Panc1 (cell line): Measurements from ENCODE around the gene ARPIN. TPM values are rescaled to one million over a fixed set of nuclear protein-coding genes. Genes with fewer than 3 reads are reported as not detected.

Source experiments
- ATAC-seq: fragments of 200-7000 bp; cut with Tn5 transposase; 2 replicates; pipeline ENCODE4 v1.9.1; 2020; ENCODE audit warnings: mild to moderate bottlenecking, moderate library complexity
- BruUV-seq: library from RNA; stranded (reverse); fragments of 400-500 nt; replicated peaks from 2 replicates; lab custom pipeline; 2021; lab: Mats Ljungman, UMichigan
- CTCF ChIA-PET: fragments of 300-600 bp; sonication (Branson Sonifier 250); formaldehyde crosslinking; loops from one replicate; lab custom pipeline; 2022; ENCODE audit warnings: antibody characterized with exemption; lab: Charles Lee
- POLR2A ChIA-PET: fragments of 300-600 bp; sonication (Branson Sonifier 250); formaldehyde crosslinking; loops from one replicate; lab custom pipeline; 2022; ENCODE audit warnings: antibody characterized with exemption; lab: Charles Lee
- DNase-seq: peaks from one replicate; pipeline ENCODE4 v3.0.0-alpha.2; 2010; ENCODE audit warnings: low read depth, low spot score
- H3K27ac ChIP-seq: 2 replicates; pipeline ENCODE4 v1.5.1; 2011; ENCODE audit warnings: mild to moderate bottlenecking, low read length, inconsistent platforms
- H3K27me3 ChIP-seq: fragments of 200-500 bp; sonication (Bioruptor generic); 2 replicates; pipeline ENCODE4 v1.6.0; 2014; ENCODE audit warnings: low read length, inconsistent platforms; ENCODE audit not compliant: control insufficient read depth, insufficient read depth
- H3K36me3 ChIP-seq: fragments of 200-500 bp; sonication (Bioruptor generic); 2 replicates; pipeline ENCODE4 v1.5.1; 2014; ENCODE audit warnings: inconsistent platforms, mild to moderate bottlenecking, low read length, moderate library complexity; ENCODE audit not compliant: control insufficient read depth, insufficient read depth
- H3K4me1 ChIP-seq: 2 replicates; pipeline ENCODE4 v1.5.1; 2011; ENCODE audit warnings: inconsistent platforms, mild to moderate bottlenecking, low read length, moderate library complexity; ENCODE audit not compliant: control insufficient read depth, insufficient read depth
- H3K4me3 ChIP-seq, 2 experiments: 2 replicates each; pipeline ENCODE4 v1.5.1; 2011 to 2012; ENCODE audit warnings: low read depth in 2 of 2, low read length in 2 of 2, mild to moderate bottlenecking in 2 of 2, inconsistent platforms in 1 of 2, moderate library complexity in 1 of 2
- H3K9me3 ChIP-seq: fragments of 200-500 bp; sonication (Bioruptor generic); 2 replicates; pipeline ENCODE4 v1.5.1; 2014; ENCODE audit warnings: low read depth, mild to moderate bottlenecking, inconsistent platforms, low read length, moderate library complexity; ENCODE audit not compliant: control insufficient read depth, insufficient read depth
- POLR2AphosphoS5 ChIP-seq: IDR thresholded peaks from 2 replicates; pipeline ENCODE4 v1.6.1; 2012; ENCODE audit warnings: mild to moderate bottlenecking, low read depth, low read length, moderate library complexity
- REST ChIP-seq, 2 experiments: IDR thresholded peaks; 2 replicates each; pipeline ENCODE4 v1.6.1; 2011 to 2012; ENCODE audit warnings: low read depth in 2 of 2, control low read depth in 1 of 2, low read length in 1 of 2, mild to moderate bottlenecking in 1 of 2, moderate library complexity in 1 of 2; ENCODE audit not compliant: insufficient read depth in 1 of 2
- SIN3A ChIP-seq: IDR thresholded peaks from 2 replicates; pipeline ENCODE4 v1.6.1; 2012; ENCODE audit warnings: low read depth, mild to moderate bottlenecking, low read length, moderate library complexity, borderline replicate concordance; ENCODE audit not compliant: insufficient read depth
- TCF7L2 ChIP-seq: IDR thresholded peaks from 2 replicates; pipeline ENCODE4 v1.6.1; 2011; ENCODE audit warnings: mild to moderate bottlenecking, low read depth, low read length, inconsistent platforms
- in situ Hi-C: cut with HindIII; loops from 2 replicates; pipeline ENCODE4 v1.10.0; 2016; ENCODE audit warnings: low sequenced_read_pairs, low pct_unique_long_range_greater_than_20kb
- intact Hi-C: fragments of 100-400 bp; cut with micrococcal nuclease; formaldehyde crosslinking; loops from one replicate; pipeline ENCODE4 v1.10.0; 2022; ENCODE audit not compliant: unreplicated experiment
- total RNA-seq: library from RNA; stranded (reverse); gene quantifications from one replicate; pipeline ENCODE4 v1.2.1, GENCODE V29; 2021; ENCODE audit not compliant: unreplicated experiment
- TF ChIP-seq, protein P1 (sequence below): fragments of 450-650 bp; IDR thresholded peaks from 2 replicates; pipeline ENCODE4 v1.5.1; 2017; ENCODE audit warnings: mild to moderate bottlenecking

ARPIN gene
- total RNA-seq, 1 experiment from 2014 or later = 6.3 TPM

DNA sequence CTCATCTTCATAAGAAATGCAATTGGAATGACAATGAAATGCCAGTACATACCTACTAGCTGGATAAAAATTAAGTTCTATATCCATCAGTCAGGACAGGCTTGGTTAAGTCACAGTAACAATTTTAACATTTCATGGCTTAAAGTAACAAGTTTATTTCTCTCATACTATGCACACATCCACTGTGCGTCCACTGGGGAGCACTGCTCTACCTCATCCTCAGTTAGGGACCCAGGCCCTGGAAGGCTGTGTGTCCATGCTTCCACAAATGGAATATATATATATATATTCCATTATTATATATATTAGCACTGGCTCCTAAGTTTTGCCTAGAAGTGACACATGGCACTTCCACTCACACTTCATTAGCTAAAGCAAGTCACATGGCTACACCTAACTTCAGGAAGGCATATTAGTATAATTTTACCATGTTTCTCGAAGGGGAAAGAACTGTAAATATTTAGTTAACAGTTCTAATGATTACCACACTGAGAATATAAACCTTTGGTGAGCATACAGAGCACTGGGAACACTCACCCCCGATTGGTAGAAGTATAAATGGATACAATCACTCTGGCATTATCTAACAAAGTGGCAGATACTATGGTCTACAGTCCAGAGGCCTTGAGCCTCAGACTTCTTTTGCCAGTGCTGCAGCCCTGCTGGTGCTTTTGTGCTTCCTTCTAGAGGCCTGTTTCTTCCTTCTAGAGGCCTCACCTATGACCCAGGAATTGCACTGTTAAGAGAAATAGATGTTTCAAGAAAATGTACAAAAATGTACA, 47.6 kb downstream of the ARPIN start:
- in situ Hi-C loops (no loop called here), intact Hi-C loops (no loop called here)
- TF ChIP-seq REST (IDR thresholded peaks at IDR 0.05; ENCODE audit: insufficient read depth in 1 of 2, low read depth in 2 of 2, low read length in 1 of 2) = no peak
- TF ChIP-seq, protein P1, sequence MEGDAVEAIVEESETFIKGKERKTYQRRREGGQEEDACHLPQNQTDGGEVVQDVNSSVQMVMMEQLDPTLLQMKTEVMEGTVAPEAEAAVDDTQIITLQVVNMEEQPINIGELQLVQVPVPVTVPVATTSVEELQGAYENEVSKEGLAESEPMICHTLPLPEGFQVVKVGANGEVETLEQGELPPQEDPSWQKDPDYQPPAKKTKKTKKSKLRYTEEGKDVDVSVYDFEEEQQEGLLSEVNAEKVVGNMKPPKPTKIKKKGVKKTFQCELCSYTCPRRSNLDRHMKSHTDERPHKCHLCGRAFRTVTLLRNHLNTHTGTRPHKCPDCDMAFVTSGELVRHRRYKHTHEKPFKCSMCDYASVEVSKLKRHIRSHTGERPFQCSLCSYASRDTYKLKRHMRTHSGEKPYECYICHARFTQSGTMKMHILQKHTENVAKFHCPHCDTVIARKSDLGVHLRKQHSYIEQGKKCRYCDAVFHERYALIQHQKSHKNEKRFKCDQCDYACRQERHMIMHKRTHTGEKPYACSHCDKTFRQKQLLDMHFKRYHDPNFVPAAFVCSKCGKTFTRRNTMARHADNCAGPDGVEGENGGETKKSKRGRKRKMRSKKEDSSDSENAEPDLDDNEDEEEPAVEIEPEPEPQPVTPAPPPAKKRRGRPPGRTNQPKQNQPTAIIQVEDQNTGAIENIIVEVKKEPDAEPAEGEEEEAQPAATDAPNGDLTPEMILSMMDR = peak; percentile 29; the same call in 1 of the 2 replicates
- ATAC-seq (no peak; the same call in 1 of the 2 replicates), DNase-seq (no peak)
- Histone ChIP-seq H3K4me3 (no peak overlapping the region), H3K36me3 (peaks cover 3% of the 10 kb centered on the region), H3K9me3 (no peaks in the 10 kb centered on the region), H3K4me1 (no peaks in the 10 kb centered on the region; the same call in 1 of the 2 replicates), H3K27me3 (no peaks in the 10 kb centered on the region), H3K27ac (no peak overlapping the region)
- ChIA-PET POLR2A (no interaction called here), CTCF (interaction anchor here (0.9 kb wide), 1 partner anchor 10 kb away, joined by 5 read pairs; no protein-coding TSS in a partner anchor)
- no TSS peak for BruUV-seq

GRCh38 chr15:89863918-89864317, 48.8 kb downstream of the ARPIN start:
- ATAC-seq (no peak), DNase-seq (no peak)
- TF ChIP-seq TCF7L2 (no peak), SIN3A (no peak), POLR2AphosphoS5 (no peak), REST (IDR thresholded peaks at IDR 0.05; ENCODE audit: insufficient read depth in 1 of 2, low read depth in 2 of 2, low read length in 1 of 2) (no peak)
- TF ChIP-seq, protein P1 = no peak; the same call in 1 of the 2 replicates
- POLR2A ChIA-PET = interaction anchor here (0.6 kb wide), 2 partner anchors 19 to 54 kb away, joined by 3 to 9 read pairs; no protein-coding TSS in a partner anchor
- Histone ChIP-seq H3K36me3 (peaks cover 3% of the 10 kb centered on the region), H3K4me1 (no peaks in the 10 kb centered on the region; the same call in 1 of the 2 replicates), H3K27ac (no peak overlapping the region), H3K9me3 (no peaks in the 10 kb centered on the region), H3K4me3 (no peak overlapping the region), H3K27me3 (no peaks in the 10 kb centered on the region)
- intact Hi-C loops = no loop called here
- CTCF ChIA-PET = no interaction called here
- no TSS peak for BruUV-seq
- in situ Hi-C loops = no loop called here
